Measurements from ENCODE around the gene ATG13. TPM values are rescaled to one million over a fixed set of nuclear protein-coding genes. Genes with fewer than 3 reads are reported as not detected.
A peak's percentile ranks its signal among the peaks of the same experiment; 100 is the strongest.
"Not testable (repeated sequence)": the region's sequence is repeated elsewhere in the genome, so short reads cannot be mapped to it uniquely, and the experiment has no call there.

The ATG13 gene
- polyA plus RNA-seq, 1 experiment = 57.9 TPM

GRCh38 chr11:46700241-46701077 lies 83.1 kb downstream of the ATG13 start, which contains the start of the genes ARHGAP1 and ZNF408:
TSS of gene ARHGAP1 (minus strand) at chr11:46700619. CDS start at chr11:46696107, 4,512 bp downstream.
TSS of gene ZNF408 (plus strand) at chr11:46701031. CDS start at chr11:46701048, 17 bp downstream.
- CTCF ChIA-PET = interaction anchor here (1.3 kb wide), 1 partner anchor 44 kb away, joined by 4 read pairs; no protein-coding TSS in a partner anchor
- DNase-seq (ENCODE audit: low read depth, low spot score) = peak; percentile 95

GRCh38 chr11:46701078-46701654 lies 83.8 kb downstream of the ATG13 start:
- no peaks in the 10 kb centered on the region; the same call in 1 of the 2 replicates for H3K9me3 ChIP-seq (ENCODE audit: control insufficient read depth, insufficient read depth, low read length)
- no peaks in the 10 kb centered on the region for H3K27me3 ChIP-seq (ENCODE audit: control insufficient read depth, insufficient read depth, low read length)
- peak overlapping the region; percentile 98 for H3K27ac ChIP-seq (ENCODE audit: low read depth, low read length)
- POLR2A ChIA-PET = interaction anchor here (0.6 to 1.6 kb wide), 8 partner anchors 9 to 121 kb away, joined by 3 to 8 read pairs (median 4); no protein-coding TSS in a partner anchor
- no peak for DNase-seq (ENCODE audit: low read depth, low spot score)
- TF ChIP-seq CTCF (IDR thresholded peaks at IDR 0.05; ENCODE audit: low read depth, low read length) = no peak
- peak overlapping the region; percentile 100 for H3K4me3 ChIP-seq (ENCODE audit: low read depth, low read length)
- CTCF ChIA-PET = interaction anchor here (1.3 kb wide), 1 partner anchor 43 kb away, joined by 4 read pairs; no protein-coding TSS in a partner anchor

More at GRCh38 chr11:46700241-46701077, 83.1 kb downstream of the ATG13 start, which contains the start of the genes ARHGAP1 and ZNF408:
- Histone ChIP-seq H3K4me3 (ENCODE audit: low read depth, low read length) (peak within 1 kb of the TSS; percentile 100), H3K27me3 (ENCODE audit: control insufficient read depth, insufficient read depth, low read length) (no peaks in the 10 kb centered on the region), H3K9me3 (ENCODE audit: control insufficient read depth, insufficient read depth, low read length) (no peaks in the 10 kb centered on the region; the same call in 1 of the 2 replicates), H3K27ac (ENCODE audit: low read depth, low read length) (peak within 1 kb of the TSS; percentile 98)
- no peak for TF ChIP-seq CTCF (IDR thresholded peaks at IDR 0.05; ENCODE audit: low read depth, low read length)
- POLR2A ChIA-PET = interaction anchor here (0.6 to 1.6 kb wide), 9 partner anchors 9 to 122 kb away, joined by 3 to 8 read pairs (median 4); no protein-coding TSS in a partner anchor

- TF ChIP-seq CTCF (IDR thresholded peaks at IDR 0.05; ENCODE audit: low read depth, low read length) = no peak
- Histone ChIP-seq H3K27ac (ENCODE audit: low read depth, low read length) (no peak overlapping the region), H3K27me3 (ENCODE audit: control insufficient read depth, insufficient read depth, low read length) (no peaks in the 10 kb centered on the region), H3K4me3 (ENCODE audit: low read depth, low read length) (no peak overlapping the region), H3K9me3 (ENCODE audit: control insufficient read depth, insufficient read depth, low read length) (no peaks in the 10 kb centered on the region; the same call in 1 of the 2 replicates)
- ChIA-PET POLR2A (no interaction called here), CTCF (no interaction called here)
- no peak for DNase-seq (ENCODE audit: low read depth, low spot score)
Measured at GRCh38 chr11:46705070-46705688, 87.8 kb downstream of the ATG13 start.

- no peaks in the 10 kb centered on the region for H3K9me3 ChIP-seq (ENCODE audit: control insufficient read depth, insufficient read depth, low read length)
- H3K27ac ChIP-seq (ENCODE audit: low read depth, low read length) = no peak overlapping the region
- ChIA-PET CTCF (no interaction called here), POLR2A (no interaction called here)
- H3K4me3 ChIP-seq (ENCODE audit: low read depth, low read length) = no peak overlapping the region
- no peak for TF ChIP-seq CTCF (IDR thresholded peaks at IDR 0.05; ENCODE audit: low read depth, low read length)
- DNase-seq (ENCODE audit: low read depth, low spot score) = no peak
- H3K27me3 ChIP-seq (ENCODE audit: control insufficient read depth, insufficient read depth, low read length) = no peaks in the 10 kb centered on the region
Measured at GRCh38 chr11:46706886-46707285, 89.5 kb downstream of the ATG13 start.

GRCh38 chr11:46709351-46709750 lies 92.0 kb downstream of the ATG13 start:
- H3K4me3 ChIP-seq (ENCODE audit: low read depth, low read length); H3K9me3 ChIP-seq (ENCODE audit: control insufficient read depth, insufficient read depth, low read length); H3K27me3 ChIP-seq (ENCODE audit: control insufficient read depth, insufficient read depth, low read length); H3K27ac ChIP-seq (ENCODE audit: low read depth, low read length); CTCF ChIA-PET; DNase-seq (ENCODE audit: low read depth, low spot score): not testable (repeated sequence)
- POLR2A ChIA-PET = interaction anchor here (0.7 to 0.9 kb wide), 2 partner anchors 9 to 10 kb away, joined by 3 to 4 read pairs; partner anchors contain the start of genes ARHGAP1, F2 and ZNF408
